Suprapubic skin (tissue), 4 donors: ENCODE results near the gene PPP1R37.

Source experiments
- EP300 ChIP-seq: sonication (generic); formaldehyde crosslinking; IDR thresholded peaks from one replicate; pipeline ENCODE4 v1.6.1; 2017; ENCODE audit warnings: antibody characterized with exemption
- POLR2A ChIP-seq, 2 donors: fragments of 450-650 bp; IDR thresholded peaks; one replicate each; pipeline ENCODE4 v1.6.1; 2017; ENCODE audit warnings: antibody characterized with exemption in 2 of 2, mild to moderate bottlenecking in 2 of 2, moderate library complexity in 2 of 2
- POLR2AphosphoS5 ChIP-seq, 3 donors: sonication (generic); formaldehyde crosslinking; IDR thresholded peaks; one replicate each; pipeline ENCODE4 v1.6.1; 2017; ENCODE audit warnings: antibody characterized with exemption in 3 of 3

- TF ChIP-seq POLR2AphosphoS5 (IDR thresholded peaks at IDR 0.05) (no peak), EP300 (no peak), POLR2A (IDR thresholded peaks at IDR 0.05) (no peak)
Measured at GRCh38 chr19:45079911-45080370, 13.0 kb upstream of the PPP1R37 start.
